GM12864 (cell line): ENCODE data around the gene PEF1.

Experiments used
- DNase-seq: peaks from one replicate; pipeline ENCODE4 v3.0.0-alpha.2; 2011; ENCODE audit warnings: low read depth
- H3K4me3 ChIP-seq: 2 replicates; pipeline ENCODE4 v1.5.1; 2011; ENCODE audit warnings: mild to moderate bottlenecking, low read depth, low read length, control low read depth
- CTCF ChIP-seq: IDR thresholded peaks from 2 replicates; pipeline ENCODE4 v1.5.1; 2011; ENCODE audit warnings: low read depth, mild to moderate bottlenecking, moderate library complexity, low read length, control low read depth, inconsistent platforms; ENCODE audit errors: missing control alignments

PEF1 gene

DNA sequence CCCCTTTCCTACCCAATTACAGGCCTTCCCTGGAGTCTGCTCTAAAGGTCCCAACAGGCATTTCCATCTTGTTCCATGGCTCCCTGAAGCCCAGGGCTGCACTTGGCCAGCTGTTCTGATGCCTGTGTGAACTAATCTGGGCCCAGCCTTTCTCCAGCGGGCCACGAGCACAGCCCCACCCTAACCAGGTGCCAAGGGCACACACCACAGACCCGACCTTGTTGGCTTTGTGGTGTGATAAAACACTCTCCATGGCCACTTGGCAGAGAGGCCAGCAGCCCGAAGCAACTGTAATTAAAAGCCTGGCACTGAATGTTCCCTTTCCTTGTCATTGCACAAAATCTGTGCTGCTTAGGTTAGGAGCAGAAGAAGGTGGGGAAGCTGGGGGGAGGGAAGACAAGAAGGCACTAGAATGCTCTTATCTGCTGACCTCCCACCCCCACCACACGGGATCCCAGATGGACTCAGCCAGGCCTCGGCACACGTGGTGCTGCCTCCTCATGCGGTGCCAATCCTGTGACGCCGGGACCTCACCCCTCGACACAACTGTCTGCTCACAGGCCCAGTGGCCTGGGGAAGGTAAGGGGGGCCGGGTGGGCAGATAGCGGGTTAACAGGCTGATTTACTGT lies 17.3 kb downstream of the PEF1 start:
- no peak overlapping the region for H3K4me3 ChIP-seq
- no peak for TF ChIP-seq CTCF
- DNase-seq: no peak

GRCh38 chr1:31626223-31627207 lies 18.2 kb downstream of the PEF1 start:
- no peak overlapping the region for H3K4me3 ChIP-seq
- no peak for TF ChIP-seq CTCF
- no peak for DNase-seq

GRCh38 chr1:31625561-31626222 lies 19.0 kb downstream of the PEF1 start:
- TF ChIP-seq CTCF: no peak
- no peak overlapping the region for H3K4me3 ChIP-seq
- no peak for DNase-seq

- no peak for TF ChIP-seq CTCF
- no peak overlapping the region for H3K4me3 ChIP-seq
Observed at GRCh38 chr1:31624731-31625514, 19.8 kb downstream of the PEF1 start.

GRCh38 chr1:31624309-31624708 lies 20.4 kb downstream of the PEF1 start:
- H3K4me3 ChIP-seq: no peak overlapping the region
- DNase-seq: no peak
- no peak for TF ChIP-seq CTCF

More at GRCh38 chr1:31624731-31625514, 19.8 kb downstream of the PEF1 start:
- no peak for DNase-seq

- no peak for DNase-seq
- TF ChIP-seq CTCF: no peak
Observed at GRCh38 chr1:31623365-31623764, 21.3 kb downstream of the PEF1 start.

More at GRCh38 chr1:31623365-31623764, 21.3 kb downstream of the PEF1 start:
- H3K4me3 ChIP-seq: no peak overlapping the region
